Heart right ventricle (tissue), 16 donors: Measurements from ENCODE around the gene OR8D2. TPM values are rescaled to one million over a fixed set of nuclear protein-coding genes. Genes with fewer than 3 reads are reported as not detected.

Experiments used
- ATAC-seq, 8 donors: fragments of 200-7000 bp; cut with Tn5 transposase; one replicate each; pipeline ENCODE4 v1.9.1; 2020; ENCODE audit warnings: mild to moderate bottlenecking in 8 of 8, moderate library complexity in 8 of 8, moderate number of reproducible peaks in 1 of 8
- DNase-seq, 2 donors: peaks; one replicate each; pipeline ENCODE4 v3.0.0-alpha.2; 2020
- H3K27ac ChIP-seq, 10 donors: fragments of 200-600 bp; sonication (generic) in 2 of 10; one replicate each; pipeline versions ENCODE4 v1.5.0 to v1.8.0; 2020 to 2022; ENCODE audit warnings: mild to moderate bottlenecking in 3 of 10
- H3K27me3 ChIP-seq, 7 donors: fragments of 200-600 bp; one replicate each; pipeline ENCODE4 v1.8.0; 2021 to 2022; ENCODE audit warnings: mild to moderate bottlenecking in 2 of 7
- H3K36me3 ChIP-seq, 9 donors: fragments of 200-600 bp; sonication (generic) in 1 of 9; one replicate each; pipeline versions ENCODE4 v1.5.0 to v1.8.0; 2020 to 2022; ENCODE audit warnings: mild to moderate bottlenecking in 2 of 9
- H3K4me1 ChIP-seq, 9 donors: fragments of 200-600 bp; sonication (generic) in 1 of 9; one replicate each; pipeline versions ENCODE4 v1.5.0 to v1.8.0; 2020 to 2022; ENCODE audit warnings: mild to moderate bottlenecking in 4 of 9
- H3K4me3 ChIP-seq, 10 donors: fragments of 200-600 bp; sonication (generic) in 2 of 10; one replicate each; pipeline versions ENCODE4 v1.5.0 to v1.8.0; 2020 to 2022; ENCODE audit warnings: mild to moderate bottlenecking in 7 of 10, moderate library complexity in 2 of 10
- H3K9me3 ChIP-seq, 11 donors: fragments of 200-600 bp in 10 of 11; sonication (generic) in 2 of 11; one replicate each; pipeline versions ENCODE4 v1.5.0 to v1.8.0; 2013 to 2022; ENCODE audit warnings: mild to moderate bottlenecking in 2 of 11, control low read depth in 1 of 11, moderate library complexity in 1 of 11
- WGBS, 2 donors: extraction: QIAGEN DNeasy Blood & Tissue Kit; methylation state at CpG; one replicate each; pipeline ENCODE4 v1.1.7; 2013; ENCODE audit warnings: inconsistent platforms in 1 of 2; 5-methylcytosine and 5-hydroxymethylcytosine counted together
- intact Hi-C, 10 donors: fragments of 100-400 bp; cut with DNase I; formaldehyde crosslinking; loops; one replicate each; pipeline versions ENCODE4 v1.11.1 to v1.14.2; 2022
- polyA plus RNA-seq, 2 donors: library from polyadenylated mRNA; stranded (reverse); fragments of 200-250 nt; gene quantifications; one replicate each; pipeline ENCODE4 v1.2.3, GENCODE V29; 2013
- total RNA-seq, 10 donors: library from RNA; stranded (reverse); fragmentation: NEBNext Ultra II Directional in 3 of 10; extraction: Animal tissue kit (Norgen Biotek cat#: 25700) in 3 of 10; gene quantifications; one replicate each; pipeline versions ENCODE4 v1.2.1 to v1.2.4, GENCODE V29; 2021 to 2023
- TF ChIP-seq, protein P1 (sequence below), 9 donors: fragments of 200-600 bp; sonication (generic) in 2 of 9; IDR thresholded peaks; one replicate each; pipeline versions ENCODE4 v1.5.0 to v1.8.0; 2021 to 2022; ENCODE audit warnings: antibody characterized with exemption in 9 of 9, mild to moderate bottlenecking in 5 of 9, moderate library complexity in 1 of 9
- donor health status: Arrhythmogenic right ventricular cardiomyopathy.
- donor health status: ischemic (EF 13 %, LVEDD 7.1; RV severe dilation, severe dysfunction).
- donor health status: healthy with polysubstance abuse.
- donor health status: DM: no; HTN: yes; CAD: no.
- donor health status: DM: no; HTN: no; CAD: no.
- donor health status: ischemic (EF 25% LVEDD 6.9; RV normal size, moderate dysfunction).
- donor health status: ischemic (EF 25% LVEDD 5.7; RV mildly dilated, moderate dysfunction).
- donor health status: healthy.
- donor health status: DM: yes; HTN: yes; CAD: no.
- donor health status: Ischemic cardiomyopathy.
- donor health status: ischemic (EF 35%, LVEDD 5.7; RV mildly dilated, moderate dysfunction).
- donor health status: nonischemic (EF 11% LVEDD 7.7; RV severe dilation, severe dysfunction).
- donor health status: DM: yes; HTN: yes; CAD: no.
- donor health status: PGD.
- donor health status: ischemic (EF 29% LVEDD 5.4; RV normal size, mild dysfunction).
- donor health status: nonischemic (EF 23%, LVEDD 6.1; RV moderate dilation, normal function).

OR8D2 gene
- total and polyA plus RNA-seq, 12 donors, result not detected

DNA sequence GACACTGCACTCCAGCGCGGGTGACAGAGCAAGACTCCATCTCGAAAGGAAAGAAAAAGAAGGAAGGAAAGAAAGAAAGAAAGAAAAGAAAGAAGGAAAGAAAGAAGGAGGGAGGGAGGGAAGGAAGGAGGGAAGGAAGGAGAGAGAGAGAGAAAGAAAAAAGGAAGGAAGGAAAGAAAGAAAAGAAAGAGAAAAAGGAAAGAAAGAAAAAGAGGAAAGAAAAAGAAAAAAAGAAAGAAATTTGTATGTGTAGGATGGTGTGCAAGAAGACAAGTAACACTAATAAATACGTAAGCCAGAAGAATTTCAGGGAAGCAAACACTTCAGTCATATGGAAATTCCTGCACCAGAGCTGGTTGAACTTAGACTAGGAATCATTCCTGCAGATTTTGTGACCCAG, 6.9 kb downstream of the OR8D2 start:
- 89 to 90% methylated on average over 4 of the region's 4 CpGs for WGBS, 2 donors

DNA sequence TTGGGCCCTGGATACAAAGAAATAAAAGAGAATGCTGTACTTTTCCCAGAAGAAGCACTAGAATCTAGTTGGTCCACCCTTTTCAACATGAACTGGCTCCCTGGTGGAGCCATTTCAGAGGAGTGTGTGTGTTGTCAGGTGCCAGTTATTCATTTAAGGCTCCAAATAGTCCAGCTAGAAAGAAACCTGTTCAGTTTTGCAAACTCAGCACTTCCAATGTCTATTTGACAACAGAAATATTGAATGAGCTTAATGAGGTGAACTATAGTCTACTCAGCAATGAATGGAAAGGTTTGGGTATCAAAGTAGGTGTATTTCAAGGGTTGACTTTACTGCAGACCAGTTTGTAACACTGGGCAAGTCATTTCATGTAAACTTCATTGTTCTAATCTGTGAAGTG, 8.3 kb downstream of the OR8D2 start:
- DNase-seq (no peak), ATAC-seq (no peak)
- Histone ChIP-seq H3K36me3 (no peaks in the 10 kb centered on the region), H3K4me1 (no peaks in the 10 kb centered on the region), H3K9me3 (no peaks in the 10 kb centered on the region), H3K4me3 (no peak overlapping the region), H3K27me3 (no peaks in the 10 kb centered on the region), H3K27ac (no peak overlapping the region)
- TF ChIP-seq, protein P1, sequence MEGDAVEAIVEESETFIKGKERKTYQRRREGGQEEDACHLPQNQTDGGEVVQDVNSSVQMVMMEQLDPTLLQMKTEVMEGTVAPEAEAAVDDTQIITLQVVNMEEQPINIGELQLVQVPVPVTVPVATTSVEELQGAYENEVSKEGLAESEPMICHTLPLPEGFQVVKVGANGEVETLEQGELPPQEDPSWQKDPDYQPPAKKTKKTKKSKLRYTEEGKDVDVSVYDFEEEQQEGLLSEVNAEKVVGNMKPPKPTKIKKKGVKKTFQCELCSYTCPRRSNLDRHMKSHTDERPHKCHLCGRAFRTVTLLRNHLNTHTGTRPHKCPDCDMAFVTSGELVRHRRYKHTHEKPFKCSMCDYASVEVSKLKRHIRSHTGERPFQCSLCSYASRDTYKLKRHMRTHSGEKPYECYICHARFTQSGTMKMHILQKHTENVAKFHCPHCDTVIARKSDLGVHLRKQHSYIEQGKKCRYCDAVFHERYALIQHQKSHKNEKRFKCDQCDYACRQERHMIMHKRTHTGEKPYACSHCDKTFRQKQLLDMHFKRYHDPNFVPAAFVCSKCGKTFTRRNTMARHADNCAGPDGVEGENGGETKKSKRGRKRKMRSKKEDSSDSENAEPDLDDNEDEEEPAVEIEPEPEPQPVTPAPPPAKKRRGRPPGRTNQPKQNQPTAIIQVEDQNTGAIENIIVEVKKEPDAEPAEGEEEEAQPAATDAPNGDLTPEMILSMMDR (IDR thresholded peaks at IDR 0.05), result no peak
- intact Hi-C loops, result no loop called here

More for the DNA sequence above, 6.9 kb downstream of the OR8D2 start:
- ATAC-seq (no peak), DNase-seq (no peak)
- intact Hi-C loops, result no loop called here
- Histone ChIP-seq H3K4me3 (no peak overlapping the region), H3K36me3 (no peaks in the 10 kb centered on the region), H3K9me3 (no peaks in the 10 kb centered on the region), H3K27me3 (no peaks in the 10 kb centered on the region), H3K27ac (no peak overlapping the region), H3K4me1 (no peaks in the 10 kb centered on the region)
- TF ChIP-seq, protein P1 (IDR thresholded peaks at IDR 0.05), result no peak

DNA sequence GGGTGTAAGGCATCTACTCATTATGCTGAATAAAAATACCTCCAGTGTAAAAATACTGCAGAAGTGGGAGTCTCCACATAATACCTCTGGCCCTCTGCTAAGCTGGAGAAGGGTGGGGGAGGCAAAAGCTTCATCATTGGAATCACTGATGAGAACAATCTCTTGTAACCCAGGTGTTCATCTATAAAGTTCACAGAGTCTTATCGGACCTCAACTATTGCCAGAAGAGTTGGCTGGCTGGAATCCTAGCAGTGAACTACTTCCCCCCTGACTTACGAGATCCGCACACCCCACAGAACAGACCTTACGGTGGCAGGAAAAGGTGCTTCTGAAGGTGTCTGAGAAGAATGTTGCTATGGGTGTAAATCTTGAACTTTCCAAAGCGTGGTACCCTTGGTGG, 8.7 kb downstream of the OR8D2 start:
- Histone ChIP-seq H3K27ac (no peak overlapping the region), H3K9me3 (no peaks in the 10 kb centered on the region), H3K27me3 (no peaks in the 10 kb centered on the region), H3K4me3 (no peak overlapping the region), H3K36me3 (no peaks in the 10 kb centered on the region), H3K4me1 (no peaks in the 10 kb centered on the region)
- DNase-seq (no peak), ATAC-seq (no peak)
- 74 to 81% methylated on average over 5 of the region's 5 CpGs for WGBS, 2 donors
- TF ChIP-seq, protein P1 (IDR thresholded peaks at IDR 0.05), result no peak
- intact Hi-C loops, result no loop called here

DNA sequence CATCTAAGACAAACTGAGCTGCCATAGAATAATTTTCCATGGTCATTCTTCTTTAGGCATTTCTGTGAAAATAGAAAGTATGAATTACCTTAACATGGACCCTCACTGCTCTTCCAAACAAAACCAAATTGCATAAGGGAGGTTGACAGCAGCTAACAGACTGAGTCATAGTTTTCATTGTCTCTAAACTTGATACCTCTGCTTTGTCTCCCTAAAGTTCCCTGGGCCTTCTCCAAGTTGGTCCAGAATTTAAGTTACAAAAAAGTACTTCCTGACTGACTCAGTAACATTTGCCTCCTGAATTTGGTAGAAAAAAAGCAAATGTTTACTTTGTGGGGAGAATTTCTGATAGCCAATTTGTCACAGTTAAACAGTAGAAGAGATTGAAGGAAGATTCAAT, 9.3 kb downstream of the OR8D2 start:
- ATAC-seq, result no peak
- H3K36me3 ChIP-seq, result no peaks in the 10 kb centered on the region
- no peak overlapping the region for H3K27ac ChIP-seq
- intact Hi-C loops, result no loop called here
- H3K4me1 ChIP-seq, result no peaks in the 10 kb centered on the region
- no peak for DNase-seq
- H3K9me3 ChIP-seq, result no peaks in the 10 kb centered on the region
- TF ChIP-seq, protein P1 (IDR thresholded peaks at IDR 0.05), result no peak
- no peak overlapping the region for H3K4me3 ChIP-seq
- no peaks in the 10 kb centered on the region for H3K27me3 ChIP-seq

DNA sequence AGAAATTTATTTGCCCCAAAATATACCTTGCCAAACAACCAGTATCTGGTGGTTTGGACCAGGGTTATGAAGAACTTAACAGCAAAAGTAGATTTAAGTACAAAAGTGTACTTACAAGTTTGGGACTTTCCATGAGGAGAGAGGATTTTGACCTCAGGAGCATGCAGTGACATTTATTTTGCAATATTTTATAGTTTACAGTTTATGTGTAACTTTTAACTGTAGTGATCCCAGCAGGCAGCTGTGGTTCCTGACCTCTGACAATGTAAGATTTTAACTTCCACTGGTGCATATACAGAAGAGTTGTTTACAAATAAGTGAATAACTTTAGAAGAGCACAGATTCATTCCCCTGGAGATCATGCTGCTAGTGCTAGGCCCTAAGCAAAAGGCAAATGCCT, 12.9 kb downstream of the OR8D2 start:
- TF ChIP-seq, protein P1 (IDR thresholded peaks at IDR 0.05), result no peak
- DNase-seq (no peak), ATAC-seq (no peak)
- Histone ChIP-seq H3K27ac (no peak overlapping the region), H3K36me3 (no peaks in the 10 kb centered on the region), H3K4me3 (no peak overlapping the region), H3K27me3 (no peaks in the 10 kb centered on the region), H3K4me1 (peaks cover 0 to under 1% (median 0%) of the 10 kb centered on the region in 9 donors), H3K9me3 (no peaks in the 10 kb centered on the region)
- intact Hi-C loops, result no loop called here
